Ecto neural progenitor cell (in vitro differentiated cells): Measurements from ENCODE around the gene GNG4.

Experiments used
- DNase-seq: peaks from one replicate; pipeline ENCODE4 v3.0.0-alpha.2; 2018; ENCODE audit warnings: low spot score

The GNG4 gene

DNA sequence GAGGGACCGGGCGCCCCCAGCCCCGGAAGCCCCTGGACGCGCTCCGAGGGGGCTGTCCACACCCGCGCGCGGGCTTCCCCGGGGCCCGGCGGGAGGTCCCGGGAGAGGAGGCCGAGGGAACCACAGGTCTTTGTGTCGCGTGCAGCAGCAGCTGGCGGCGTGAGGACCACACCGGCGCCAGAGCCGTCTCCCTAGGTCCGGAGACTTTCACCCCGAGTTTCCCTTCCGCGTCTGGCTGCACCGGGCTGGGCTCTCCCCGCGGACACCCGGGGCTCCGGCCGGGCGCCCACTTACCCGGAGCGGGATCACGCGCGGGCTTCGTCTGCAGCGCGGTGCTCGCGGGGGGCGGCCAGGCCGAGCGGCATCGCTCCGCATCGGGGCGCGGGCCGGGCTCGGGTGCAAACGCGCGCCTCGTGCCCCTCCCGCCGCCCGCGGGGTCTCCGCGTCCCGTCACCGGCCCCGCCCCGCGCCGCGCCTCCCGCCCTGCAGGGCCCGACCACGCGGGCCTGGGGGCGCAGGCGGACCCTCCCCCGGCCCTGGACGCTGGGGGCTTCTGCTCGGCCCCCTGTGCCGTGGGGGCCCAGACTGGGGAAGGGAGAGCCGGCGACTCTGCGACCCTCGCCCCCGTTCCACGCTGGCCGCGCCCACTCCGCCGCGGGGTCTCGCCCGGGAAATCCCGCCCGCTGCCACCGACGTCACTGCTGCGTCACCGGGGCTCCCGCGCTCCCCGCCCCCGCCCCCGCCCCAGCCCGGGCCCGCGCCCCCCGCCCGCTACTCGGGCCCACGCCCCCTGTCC lies at the start of gene GNG4:
TSS of gene GNG4 (minus strand) at position 417 of the 796 bp plus-strand sequence. CDS start 65,946 bp downstream, outside the sequence.
- peak; percentile 84 for DNase-seq

GRCh38 chr1:235697508-235697907 lies 47.9 kb upstream of the GNG4 start:
- no peak for DNase-seq

DNA sequence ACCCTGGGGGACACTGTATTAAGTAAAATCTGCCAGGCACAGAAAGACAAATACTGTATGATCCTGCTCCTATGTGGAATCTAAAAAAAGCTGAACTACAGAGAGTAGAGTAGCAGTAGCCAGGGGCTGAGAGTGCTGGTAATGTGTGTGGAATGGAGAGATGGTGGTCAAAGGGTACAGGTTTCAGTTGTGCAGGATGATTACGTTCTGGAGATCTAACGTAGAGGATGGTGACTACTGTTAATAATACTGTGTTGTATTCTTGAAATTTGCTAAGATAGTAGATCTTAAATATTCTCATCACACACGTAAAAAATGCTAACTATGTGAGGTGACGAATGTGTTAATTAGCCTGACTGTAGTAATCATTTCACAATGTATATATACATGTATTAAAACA lies 39.8 kb upstream of the GNG4 start:
- no peak for DNase-seq

DNA sequence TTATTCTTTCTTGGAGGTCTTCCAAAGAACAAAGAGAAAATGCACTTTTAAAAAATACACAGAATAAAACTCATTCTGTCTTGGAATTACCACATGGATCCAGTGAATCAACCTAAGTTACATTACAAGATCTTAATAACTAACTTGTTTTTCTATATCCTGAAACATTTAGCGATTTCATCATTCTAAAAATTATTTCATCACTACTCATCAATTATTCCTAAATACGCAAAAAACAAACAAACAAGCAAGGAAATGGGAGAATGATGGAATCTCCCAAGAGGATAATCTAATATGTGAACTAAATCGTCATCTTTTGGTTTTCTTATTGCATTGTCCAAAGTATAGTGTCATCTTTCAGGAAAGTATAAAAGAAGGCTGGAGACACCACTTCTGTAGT lies 38.5 kb upstream of the GNG4 start:
- DNase-seq: no peak

DNA sequence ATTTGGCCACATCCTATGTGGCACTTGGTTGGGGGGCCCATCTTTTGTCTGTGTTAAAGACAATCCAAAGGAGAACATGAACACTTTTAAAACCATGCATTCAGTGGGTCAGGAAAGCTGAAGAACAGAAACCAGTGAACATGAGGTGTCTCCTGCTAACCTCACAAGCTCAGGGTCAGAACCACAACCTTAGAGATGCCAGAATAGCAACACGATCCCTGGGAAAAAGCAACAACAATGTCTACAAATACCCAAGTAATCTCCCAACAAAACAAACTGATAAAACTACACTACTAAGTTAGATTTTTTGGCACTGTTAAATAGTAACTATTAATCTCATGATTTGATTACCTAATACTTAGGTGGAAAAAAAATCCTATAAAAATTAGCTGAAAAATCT lies 34.1 kb upstream of the GNG4 start:
- DNase-seq: no peak

GRCh38 chr1:235682216-235682615 lies 32.6 kb upstream of the GNG4 start:
- no peak for DNase-seq

GRCh38 chr1:235679644-235680043 lies 30.1 kb upstream of the GNG4 start:
- no peak for DNase-seq

DNA sequence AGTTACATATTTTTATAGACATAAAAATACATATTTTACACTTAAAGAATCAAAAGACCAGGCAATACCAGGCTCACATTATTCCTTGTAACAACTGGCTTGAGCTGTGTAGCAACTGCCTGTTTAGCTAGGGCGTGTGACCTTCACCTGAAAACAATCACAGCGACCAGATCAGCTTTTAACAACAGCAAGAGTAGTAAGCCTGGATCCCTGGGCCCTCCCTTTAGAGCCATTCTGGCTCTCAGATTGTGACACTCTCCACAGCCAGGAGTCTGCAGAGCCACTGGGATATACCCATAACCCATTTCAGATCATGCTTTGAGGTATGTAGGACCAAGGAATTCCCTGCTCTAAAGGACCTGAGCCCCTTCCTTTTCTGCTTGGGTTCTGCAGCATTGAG lies 29.4 kb upstream of the GNG4 start:
- DNase-seq: no peak

- DNase-seq: no peak
These were observed 25.7 kb upstream of the GNG4 start for GRCh38 chr1:235675152-235675890.

DNA sequence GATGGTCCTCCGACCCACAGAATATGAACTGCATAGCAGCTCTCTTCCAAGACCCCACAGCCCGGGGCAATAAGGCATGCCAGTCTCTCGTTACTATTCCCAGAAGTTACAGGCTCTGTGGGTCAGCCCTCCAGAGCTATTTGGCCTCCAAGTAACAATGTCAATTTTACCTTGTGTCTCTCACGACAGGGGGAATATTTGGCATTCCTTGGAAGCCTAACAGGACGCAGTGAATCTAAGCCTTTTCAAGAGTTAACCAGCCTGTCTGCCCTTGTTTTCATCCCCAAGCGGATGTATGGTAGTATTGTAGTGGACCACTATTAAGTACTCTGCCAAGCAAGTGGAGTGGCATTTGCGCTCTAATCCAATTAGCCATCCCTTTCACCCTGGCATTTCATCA lies 24.4 kb upstream of the GNG4 start:
- DNase-seq: no peak

DNA sequence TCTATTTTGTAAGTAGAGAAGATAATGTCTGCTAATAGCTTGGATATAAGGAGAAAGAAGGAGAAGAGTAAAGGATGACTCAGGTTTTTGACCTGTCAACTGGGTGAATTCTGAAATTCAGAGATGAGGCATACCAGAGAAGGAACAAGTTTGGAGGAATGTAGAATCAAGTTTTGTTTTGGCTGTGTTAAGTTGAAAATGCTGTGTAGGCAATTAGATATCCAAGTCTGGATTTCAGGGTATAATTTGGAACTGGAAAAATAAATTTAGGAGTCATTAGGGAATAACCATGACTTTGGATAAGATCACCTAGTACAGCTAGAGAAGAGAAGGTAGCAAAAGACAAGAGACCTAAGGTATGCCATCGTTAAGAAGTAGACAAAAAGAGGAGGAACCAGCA lies 22.4 kb upstream of the GNG4 start:
- DNase-seq: no peak

GRCh38 chr1:235670157-235670776 lies 20.7 kb upstream of the GNG4 start:
- DNase-seq: no peak

DNA sequence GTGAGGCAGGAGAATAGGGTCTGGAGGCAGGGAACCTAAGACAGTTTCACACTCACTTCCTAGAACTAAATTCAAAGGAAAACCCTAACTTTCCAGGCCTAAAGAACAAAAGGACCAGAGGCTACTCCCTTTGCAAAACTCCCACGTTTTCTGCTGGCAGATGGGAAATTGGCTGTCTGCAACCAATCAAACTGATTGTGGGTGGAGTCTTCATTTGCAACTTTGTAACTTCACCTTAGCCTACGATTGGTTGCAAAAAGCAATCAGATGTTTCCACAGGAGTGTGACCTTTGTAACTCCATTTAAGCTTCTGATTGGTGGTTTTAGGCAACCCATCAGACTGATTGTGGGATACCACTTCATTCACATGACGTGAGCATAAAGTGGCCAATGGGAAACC lies 19.7 kb upstream of the GNG4 start:
- no peak for DNase-seq

DNA sequence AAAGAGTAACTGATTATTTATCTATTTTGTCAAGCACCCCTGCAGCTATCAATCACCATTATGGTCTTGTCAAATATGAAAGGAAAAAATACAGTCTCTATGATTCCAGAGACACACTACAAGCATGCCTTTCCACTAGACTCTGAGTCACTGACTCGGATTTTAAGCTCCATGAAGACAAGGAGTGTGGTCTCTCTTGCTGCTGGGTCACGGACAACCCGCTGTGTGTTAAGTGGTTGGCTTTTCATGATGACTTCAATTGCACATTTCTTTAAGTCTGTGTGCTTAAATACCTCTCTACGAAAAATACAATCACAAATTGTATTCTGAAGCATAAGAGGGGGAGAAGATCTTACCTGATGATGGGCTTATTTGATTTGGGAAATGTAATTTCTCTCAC lies 14.0 kb upstream of the GNG4 start:
- no peak for DNase-seq

DNA sequence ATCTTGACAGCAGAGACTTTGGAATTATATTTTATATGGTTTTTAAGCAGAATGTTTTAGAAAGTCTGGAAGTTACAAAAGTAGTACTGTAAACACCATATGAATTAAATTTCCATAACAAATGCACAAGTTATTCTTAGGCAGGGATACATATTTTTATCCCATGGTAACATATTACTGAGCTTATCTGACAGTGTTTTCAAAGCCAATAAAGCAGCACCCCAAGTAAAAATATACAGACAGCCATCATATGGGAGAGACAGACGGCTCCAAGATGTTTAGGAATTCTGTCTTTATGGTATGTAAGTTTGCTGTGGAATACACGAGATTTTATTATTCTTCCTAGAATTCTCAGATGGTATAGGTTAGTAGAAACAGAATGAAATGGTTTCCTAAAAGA lies 12.0 kb upstream of the GNG4 start:
- DNase-seq: no peak

DNA sequence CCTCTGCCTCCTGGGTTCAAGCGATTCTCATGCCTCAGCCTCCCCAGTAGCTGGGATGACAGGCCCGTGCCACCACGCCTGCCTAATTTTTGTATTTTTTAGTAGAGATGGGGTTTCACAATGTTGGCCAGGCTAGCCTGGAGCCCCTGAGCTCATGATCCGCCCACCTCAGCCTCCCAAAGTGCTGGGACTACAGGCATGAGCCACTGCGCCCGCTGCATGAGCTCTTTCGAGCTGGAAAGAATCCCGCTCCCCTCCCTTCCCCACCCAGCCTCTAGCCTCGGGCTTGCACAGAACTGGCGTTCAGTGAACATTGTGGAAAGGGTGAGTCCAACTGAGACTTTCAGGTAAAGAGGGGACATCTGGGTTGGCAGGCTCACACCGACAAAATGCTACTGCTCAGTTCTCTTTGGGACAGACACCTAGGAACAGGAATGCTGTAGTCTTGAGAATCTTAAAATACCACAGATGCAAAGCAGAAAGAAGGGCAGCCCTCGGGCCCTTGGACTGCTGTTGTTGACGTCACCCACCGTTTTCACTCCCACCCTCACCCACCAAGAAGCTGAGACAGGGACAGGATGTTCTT lies 9.7 kb upstream of the GNG4 start:
- no peak for DNase-seq

DNA sequence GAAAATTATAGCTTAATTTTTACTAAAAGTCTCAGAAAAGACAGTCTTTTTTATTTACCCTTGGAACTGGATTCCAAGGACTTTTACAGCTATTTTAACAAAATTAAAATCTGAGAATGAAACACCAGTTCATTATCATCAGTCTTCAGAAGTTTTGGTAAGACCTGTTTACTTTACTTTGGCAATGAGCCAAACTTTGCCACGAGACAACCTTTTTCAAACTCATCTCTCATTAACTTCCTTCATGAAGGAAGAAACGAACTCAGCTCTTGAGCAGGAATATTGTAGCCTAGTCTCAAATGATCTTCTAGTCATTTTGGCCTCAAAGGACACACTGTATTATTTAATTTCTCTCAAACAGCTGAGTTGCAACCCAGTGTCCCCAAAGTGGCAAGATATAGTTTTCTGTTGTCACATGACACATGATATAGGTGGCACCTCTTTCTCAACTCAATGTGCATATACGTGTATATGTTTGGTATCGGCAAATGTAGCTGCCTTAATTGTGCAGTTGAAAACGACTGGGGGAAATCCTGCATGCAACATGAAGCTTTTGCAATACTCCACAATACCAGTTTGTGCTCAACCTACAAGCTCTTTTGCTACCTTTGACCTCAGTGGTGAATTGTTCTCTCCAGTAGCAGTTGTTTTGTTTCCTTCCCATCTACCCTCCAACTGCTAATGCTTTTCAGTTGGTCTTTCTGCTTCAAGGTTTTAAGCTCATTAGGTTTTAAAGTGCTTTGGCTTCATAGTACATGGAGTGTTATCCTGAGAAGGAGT lies 8.4 kb upstream of the GNG4 start:
- no peak for DNase-seq

DNA sequence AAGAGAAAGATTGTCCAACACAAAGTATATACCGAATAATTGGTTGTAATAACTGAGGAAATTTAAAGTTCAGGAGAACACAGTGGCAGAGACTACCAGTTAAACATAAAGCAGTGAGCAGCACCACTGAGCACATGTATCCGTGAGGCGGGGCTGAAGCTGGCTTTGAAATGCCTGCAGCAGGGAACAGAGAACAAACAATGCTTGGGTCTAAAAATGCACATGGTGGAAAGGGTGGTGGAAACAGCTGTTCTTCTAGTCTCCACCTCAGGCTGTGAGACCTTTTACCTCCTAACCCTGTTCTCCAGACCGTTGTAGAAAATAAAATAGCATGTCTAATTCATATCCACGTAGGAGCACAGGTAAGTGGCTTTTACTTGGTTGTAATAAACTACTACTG lies 7.7 kb upstream of the GNG4 start:
- DNase-seq: no peak

- DNase-seq: no peak
These were observed 2.8 kb upstream of the GNG4 start for GRCh38 chr1:235652364-235652763.

GRCh38 chr1:235651170-235651806 lies 1.7 kb upstream of the GNG4 start:
- no peak for DNase-seq

- peak; percentile 76 for DNase-seq
These were observed 971 bp upstream of the GNG4 start for GRCh38 chr1:235650341-235651169.
